NT2/D1 (cell line): Measurements from ENCODE around the gene UGT2A3.

Source experiments
- SUZ12 ChIP-seq: IDR thresholded peaks from 2 replicates; pipeline ENCODE4 v1.6.1; 2011; ENCODE audit not compliant: insufficient read length, insufficient read depth; ENCODE audit errors: extremely low read depth
- YY1 ChIP-seq: IDR thresholded peaks from 2 replicates; pipeline ENCODE4 v1.6.1; 2011; ENCODE audit not compliant: insufficient read length, insufficient read depth
- ZNF274 ChIP-seq: IDR thresholded peaks from 2 replicates; pipeline ENCODE4 v1.6.1; 2011; ENCODE audit warnings: mild to moderate bottlenecking, low read depth, low read length

DNA sequence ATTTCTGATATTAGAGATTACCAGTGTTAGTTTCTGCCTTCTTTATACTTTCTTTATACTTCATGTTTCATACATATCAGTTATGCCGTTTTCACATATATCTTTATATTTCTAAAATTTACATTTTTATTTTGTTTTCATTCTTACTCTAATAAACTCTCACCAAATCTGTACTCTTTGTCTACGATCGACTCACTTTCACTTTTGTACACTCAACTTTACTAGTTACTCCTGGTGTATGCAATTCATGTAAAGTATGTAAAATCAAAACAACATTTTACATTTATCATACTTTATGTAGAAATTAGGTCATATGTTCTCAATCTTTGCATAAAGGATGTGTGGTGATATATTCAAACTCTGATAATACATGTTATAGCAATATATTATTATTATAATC is 59.9 kb downstream of the UGT2A3 start:
- TF ChIP-seq ZNF274 (no peak), YY1 (no peak), SUZ12 (no peak)
